HG02973 (cell line): Measurements from ENCODE around the gene NBEAL2.
"Not testable (repeated sequence)": the region's sequence is repeated elsewhere in the genome, so short reads cannot be mapped to it uniquely, and the experiment has no call there.

Source experiments
- ATAC-seq: cut with Tn5 transposase; IDR thresholded peaks from one replicate; pipeline ENCODE4 v1.9.1; 2021; ENCODE audit warnings: moderate library complexity; ENCODE audit not compliant: unreplicated experiment

The NBEAL2 gene

GRCh38 chr3:47034868-47035489, 55.5 kb downstream of the NBEAL2 start:
- no peak for ATAC-seq

GRCh38 chr3:47035645-47036044, 56.2 kb downstream of the NBEAL2 start:
- no peak for ATAC-seq

- ATAC-seq, result no peak
Observed at GRCh38 chr3:47036145-47036544, 56.7 kb downstream of the NBEAL2 start.

GRCh38 chr3:47037302-47037701, 57.8 kb downstream of the NBEAL2 start:
- ATAC-seq, result not testable (repeated sequence)

- ATAC-seq, result no peak
Observed at GRCh38 chr3:47041114-47041513, 61.6 kb downstream of the NBEAL2 start.

- no peak for ATAC-seq
Observed at GRCh38 chr3:47042231-47042791, 62.8 kb downstream of the NBEAL2 start.

GRCh38 chr3:47047069-47047468, 67.6 kb downstream of the NBEAL2 start:
- ATAC-seq, result no peak

GRCh38 chr3:47047673-47048072, 68.2 kb downstream of the NBEAL2 start:
- ATAC-seq, result no peak

- ATAC-seq, result no peak
Observed at GRCh38 chr3:47054412-47054811, 74.9 kb downstream of the NBEAL2 start.

GRCh38 chr3:47056705-47057104, 77.2 kb downstream of the NBEAL2 start:
- no peak for ATAC-seq

GRCh38 chr3:47057212-47057671, 77.8 kb downstream of the NBEAL2 start:
- no peak for ATAC-seq
